ENCODE data around the gene FSHB.
"Not testable (repeated sequence)": the region's sequence is repeated elsewhere in the genome, so short reads cannot be mapped to it uniquely, and the experiment has no call there.

The FSHB gene

GRCh38 chr11:30268638-30269037 lies 37.8 kb downstream of the FSHB start:
- not testable (repeated sequence) for DNase-seq (ENCODE audit: low read depth)

- DNase-seq (ENCODE audit: low read depth), result no peak
Measured at GRCh38 chr11:30270671-30271070, 39.9 kb downstream of the FSHB start.

DNA sequence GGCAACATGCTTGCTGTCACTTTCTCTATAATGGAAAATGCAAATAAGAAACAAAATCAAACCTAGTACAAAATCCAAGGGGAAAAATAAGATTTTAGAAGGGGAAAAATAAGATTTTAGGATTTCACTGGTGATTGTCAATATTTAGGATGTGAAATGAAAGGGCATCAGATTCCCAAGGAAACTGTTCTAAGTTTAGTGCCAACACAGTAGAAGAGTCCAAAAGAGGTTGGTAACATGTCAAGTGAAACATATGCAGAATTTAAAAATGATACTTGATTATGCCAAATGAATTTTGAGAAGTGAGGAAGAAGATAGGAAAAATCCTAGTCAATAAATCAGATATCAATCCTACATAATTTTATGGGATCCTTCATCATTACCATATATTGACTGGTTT lies 46.4 kb downstream of the FSHB start:
- no peak for DNase-seq (ENCODE audit: low read depth)

DNA sequence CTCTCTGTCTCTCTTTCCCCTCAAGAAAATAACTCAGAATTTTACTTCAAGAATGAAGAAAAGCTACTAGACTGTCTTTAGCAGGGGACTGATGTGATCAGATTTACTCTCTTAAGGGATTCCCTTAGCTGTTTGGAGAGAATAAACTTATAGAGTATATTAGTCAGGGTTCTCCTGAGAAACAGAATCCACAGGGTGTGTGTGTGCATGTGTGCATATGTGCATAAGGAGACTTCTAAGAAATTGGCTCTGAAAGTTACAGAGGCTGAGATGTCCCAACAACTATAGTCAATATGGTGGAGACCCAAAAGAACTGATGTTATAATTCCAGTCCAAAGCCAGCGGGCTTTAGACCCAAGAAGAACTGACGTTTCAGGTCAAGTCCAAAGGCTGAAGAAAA lies 49.0 kb downstream of the FSHB start:
- DNase-seq (ENCODE audit: low read depth), result no peak

- DNase-seq (ENCODE audit: low read depth), result no peak
Measured at GRCh38 chr11:30281476-30282288, 50.9 kb downstream of the FSHB start.

GRCh38 chr11:30282289-30282631 lies 51.4 kb downstream of the FSHB start:
- DNase-seq (ENCODE audit: low read depth), result no peak

All from stimulated activated CD8-positive, alpha-beta memory T cell treated with anti-CD3 and anti-CD28 coated beads, Interleukin-15, amount 100 ng/mL, for 1 hour (primary cell).